Karpas-422 (cell line): ENCODE measurements around the gene CLDN24. TPM values are rescaled to one million over a fixed set of nuclear protein-coding genes. Genes with fewer than 3 reads are reported as not detected.

ENCODE experiments used
- DNase-seq: peaks from one replicate; pipeline ENCODE4 v3.0.0-alpha.2; 2015
- H2AFZ ChIP-seq: fragments of 200-600 bp; sonication (generic); 2 replicates; pipeline ENCODE4 v1.6.1; 2014; ENCODE audit warnings: antibody characterized with exemption, low read length, mixed read lengths
- H3K27ac ChIP-seq: fragments of 200-600 bp; sonication (generic); 2 replicates; pipeline ENCODE4 v1.5.1; 2014; ENCODE audit warnings: mild to moderate bottlenecking, low read length, moderate library complexity
- H3K27me3 ChIP-seq: fragments of 200-600 bp; sonication (generic); 2 replicates; pipeline ENCODE4 v1.6.1; 2014; ENCODE audit warnings: low read length, mixed read lengths
- H3K36me3 ChIP-seq: fragments of 200-600 bp; sonication (generic); 2 replicates; pipeline ENCODE4 v1.6.1; 2014; ENCODE audit warnings: low read length, mixed read lengths; ENCODE audit not compliant: insufficient read depth
- H3K4me1 ChIP-seq: fragments of 200-600 bp; sonication (generic); 2 replicates; pipeline ENCODE4 v1.6.1; 2014; ENCODE audit warnings: mild to moderate bottlenecking, low read length, mixed read lengths
- H3K4me2 ChIP-seq: fragments of 200-600 bp; sonication (generic); 2 replicates; pipeline ENCODE4 v1.6.1; 2014; ENCODE audit warnings: low read length, low read depth, mild to moderate bottlenecking; ENCODE audit not compliant: poor library complexity, severe bottlenecking
- H3K4me3 ChIP-seq: fragments of 200-600 bp; sonication (generic); 2 replicates; pipeline ENCODE4 v1.5.1; 2014; ENCODE audit warnings: mild to moderate bottlenecking, antibody characterized with exemption, low read length, mixed read lengths
- H3K79me2 ChIP-seq: fragments of 200-600 bp; sonication (generic); 2 replicates; pipeline ENCODE4 v1.6.1; 2014; ENCODE audit warnings: mild to moderate bottlenecking, low read length, mixed read lengths
- H3K9ac ChIP-seq: fragments of 200-600 bp; sonication (generic); 2 replicates; pipeline ENCODE4 v1.6.0; 2014; ENCODE audit warnings: low read length
- H3K9me2 ChIP-seq: fragments of 200-600 bp; sonication (generic), shearing (Covaris generic); replicated peaks from 2 replicates; pipeline ENCODE4 v1.6.0; 2014; ENCODE audit warnings: mild to moderate bottlenecking, low read length, moderate library complexity; ENCODE audit not compliant: insufficient read depth
- H3K9me3 ChIP-seq: fragments of 300-700, 200-600 bp; sonication (generic); 2 replicates; pipeline ENCODE4 v1.6.1; 2014; ENCODE audit warnings: low read length, mixed read lengths
- H4K20me1 ChIP-seq: fragments of 200-600 bp; sonication (generic); 2 replicates; pipeline ENCODE4 v1.6.1; 2014; ENCODE audit warnings: mild to moderate bottlenecking, antibody characterized with exemption, low read length, low read depth; ENCODE audit not compliant: insufficient read depth
- total RNA-seq: library from RNA; depleted of rRNA; stranded (reverse); fragments of >200 nt; shearing (Covaris generic); gene quantifications from 2 replicates; pipeline ENCODE4 v1.2.3, GENCODE V29; 2014; ENCODE audit warnings: low replicate concordance

Gene CLDN24
- total RNA-seq, 1 experiment from 2014 or later: not detected

DNA sequence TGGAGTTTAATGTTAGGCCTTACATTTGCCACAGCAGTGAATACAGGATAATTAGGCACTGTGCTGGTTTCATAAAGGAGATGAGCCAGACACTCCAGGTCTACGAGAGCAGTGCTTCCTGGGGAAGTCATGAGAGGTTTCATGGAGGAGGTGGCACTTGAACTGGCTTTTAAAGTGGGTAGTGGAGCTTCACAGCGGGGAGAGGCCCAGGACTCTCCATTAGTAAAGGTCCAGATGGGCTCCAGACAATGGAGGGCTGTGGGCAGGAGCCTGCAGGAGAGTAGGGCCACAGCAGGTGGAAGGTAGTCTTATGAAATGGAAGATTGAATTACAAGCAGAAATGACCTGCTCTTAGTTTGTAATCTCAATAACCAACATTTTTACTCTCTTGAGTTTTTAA lies 31.2 kb downstream of the CLDN24 start:
- no peaks in the 10 kb centered on the region for H3K9me2 ChIP-seq
- no peak overlapping the region for H3K4me2 ChIP-seq
- no peak overlapping the region for H3K9ac ChIP-seq
- H3K9me3 ChIP-seq: no peaks in the 10 kb centered on the region
- no peaks in the 10 kb centered on the region for H3K79me2 ChIP-seq
- H2AFZ ChIP-seq: no peak overlapping the region
- H3K36me3 ChIP-seq: no peaks in the 10 kb centered on the region
- DNase-seq: no peak
- no peaks in the 10 kb centered on the region for H3K27me3 ChIP-seq
- H3K27ac ChIP-seq: no peak overlapping the region
- no peaks in the 10 kb centered on the region for H3K4me1 ChIP-seq
- H4K20me1 ChIP-seq: no peaks in the 10 kb centered on the region
- H3K4me3 ChIP-seq: no peak overlapping the region

- DNase-seq: no peak
- Histone ChIP-seq H4K20me1 (no peaks in the 10 kb centered on the region), H3K27me3 (no peaks in the 10 kb centered on the region), H2AFZ (no peak overlapping the region), H3K9ac (no peak overlapping the region), H3K4me1 (no peaks in the 10 kb centered on the region), H3K27ac (no peak overlapping the region), H3K79me2 (no peaks in the 10 kb centered on the region), H3K36me3 (no peaks in the 10 kb centered on the region), H3K4me3 (no peak overlapping the region), H3K9me2 (no peaks in the 10 kb centered on the region), H3K9me3 (no peaks in the 10 kb centered on the region), H3K4me2 (no peak overlapping the region)
These were observed 32.5 kb downstream of the CLDN24 start for GRCh38 chr4:183289688-183290087.

GRCh38 chr4:183288955-183289354 lies 33.3 kb downstream of the CLDN24 start:
- H2AFZ ChIP-seq: no peak overlapping the region
- H3K9me2 ChIP-seq: no peaks in the 10 kb centered on the region
- H3K9ac ChIP-seq: no peak overlapping the region
- H3K27ac ChIP-seq: no peak overlapping the region
- no peaks in the 10 kb centered on the region for H3K36me3 ChIP-seq
- H3K27me3 ChIP-seq: no peaks in the 10 kb centered on the region
- no peaks in the 10 kb centered on the region for H3K4me1 ChIP-seq
- H4K20me1 ChIP-seq: no peaks in the 10 kb centered on the region
- no peak overlapping the region for H3K4me3 ChIP-seq
- H3K4me2 ChIP-seq: no peak overlapping the region
- no peaks in the 10 kb centered on the region for H3K9me3 ChIP-seq
- no peaks in the 10 kb centered on the region for H3K79me2 ChIP-seq
- no peak for DNase-seq

GRCh38 chr4:183287677-183288076 lies 34.5 kb downstream of the CLDN24 start:
- no peak for DNase-seq
- Histone ChIP-seq H3K4me1 (no peaks in the 10 kb centered on the region), H3K36me3 (no peaks in the 10 kb centered on the region), H3K9ac (no peak overlapping the region), H3K9me2 (no peaks in the 10 kb centered on the region), H3K27me3 (no peaks in the 10 kb centered on the region), H3K9me3 (no peaks in the 10 kb centered on the region), H3K79me2 (no peaks in the 10 kb centered on the region), H3K4me3 (no peak overlapping the region), H3K27ac (no peak overlapping the region), H2AFZ (no peak overlapping the region), H3K4me2 (no peak overlapping the region), H4K20me1 (no peaks in the 10 kb centered on the region)

DNA sequence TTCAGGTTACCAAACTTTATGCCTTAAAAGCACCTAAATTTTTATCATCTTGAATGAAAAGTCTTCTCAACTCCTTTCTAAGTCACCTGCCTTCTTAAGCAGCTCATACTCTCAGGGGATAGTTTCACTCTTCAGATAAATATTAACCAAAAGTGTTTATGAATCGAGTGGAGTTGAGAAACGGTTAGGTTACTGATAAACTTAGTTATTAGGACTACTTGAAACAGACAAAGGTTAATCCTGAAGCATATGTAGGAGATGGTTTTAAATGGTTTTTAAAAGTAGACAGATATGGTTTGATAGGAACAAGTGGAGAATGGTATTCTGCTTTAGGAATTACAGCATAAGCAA lies 34.9 kb downstream of the CLDN24 start:
- no peaks in the 10 kb centered on the region for H3K27me3 ChIP-seq
- no peak overlapping the region for H3K27ac ChIP-seq

GRCh38 chr4:183286590-183287308 lies 35.5 kb downstream of the CLDN24 start:
- H3K27ac ChIP-seq: no peak overlapping the region
- DNase-seq: no peak
- no peaks in the 10 kb centered on the region for H3K79me2 ChIP-seq
- no peaks in the 10 kb centered on the region for H3K4me1 ChIP-seq
- H3K4me2 ChIP-seq: no peak overlapping the region
- H3K27me3 ChIP-seq: no peaks in the 10 kb centered on the region
- no peak overlapping the region for H3K4me3 ChIP-seq
- no peaks in the 10 kb centered on the region for H4K20me1 ChIP-seq
- no peak overlapping the region for H3K9ac ChIP-seq
- no peaks in the 10 kb centered on the region for H3K9me3 ChIP-seq
- H2AFZ ChIP-seq: no peak overlapping the region
- H3K9me2 ChIP-seq: no peaks in the 10 kb centered on the region
- H3K36me3 ChIP-seq: no peaks in the 10 kb centered on the region

More for the DNA sequence above, 34.9 kb downstream of the CLDN24 start:
- Histone ChIP-seq H3K4me3 (no peak overlapping the region), H3K4me1 (no peaks in the 10 kb centered on the region), H3K79me2 (no peaks in the 10 kb centered on the region), H4K20me1 (no peaks in the 10 kb centered on the region), H3K4me2 (no peak overlapping the region), H3K9me3 (no peaks in the 10 kb centered on the region), H3K9me2 (no peaks in the 10 kb centered on the region), H3K36me3 (no peaks in the 10 kb centered on the region), H3K9ac (no peak overlapping the region), H2AFZ (no peak overlapping the region)
- DNase-seq: no peak

DNA sequence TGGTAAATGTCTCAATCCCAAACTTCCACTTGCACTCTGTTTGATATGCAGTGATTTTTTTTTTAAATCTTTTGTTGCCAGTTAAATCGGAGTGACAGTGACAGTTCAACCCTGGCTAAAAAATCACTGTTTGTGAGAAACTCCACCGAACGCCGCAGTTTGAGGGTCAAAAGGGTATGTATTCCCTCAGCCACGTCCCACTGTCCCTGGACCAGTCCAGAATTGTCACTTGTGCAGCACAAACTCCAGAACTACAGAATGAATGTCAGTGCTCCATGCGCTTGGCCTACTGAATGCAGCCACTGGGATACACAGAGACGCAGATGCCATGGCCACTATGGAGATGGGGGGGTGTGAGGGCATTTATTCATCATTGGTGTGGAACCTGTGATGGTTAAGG lies 36.3 kb downstream of the CLDN24 start:
- Histone ChIP-seq H3K27me3 (no peaks in the 10 kb centered on the region), H3K9me2 (no peaks in the 10 kb centered on the region), H4K20me1 (no peaks in the 10 kb centered on the region), H3K9me3 (no peaks in the 10 kb centered on the region), H3K4me3 (no peak overlapping the region), H3K4me1 (no peaks in the 10 kb centered on the region), H3K79me2 (no peaks in the 10 kb centered on the region), H2AFZ (no peak overlapping the region), H3K36me3 (no peaks in the 10 kb centered on the region), H3K27ac (no peak overlapping the region), H3K4me2 (no peak overlapping the region), H3K9ac (no peak overlapping the region)
- no peak for DNase-seq

DNA sequence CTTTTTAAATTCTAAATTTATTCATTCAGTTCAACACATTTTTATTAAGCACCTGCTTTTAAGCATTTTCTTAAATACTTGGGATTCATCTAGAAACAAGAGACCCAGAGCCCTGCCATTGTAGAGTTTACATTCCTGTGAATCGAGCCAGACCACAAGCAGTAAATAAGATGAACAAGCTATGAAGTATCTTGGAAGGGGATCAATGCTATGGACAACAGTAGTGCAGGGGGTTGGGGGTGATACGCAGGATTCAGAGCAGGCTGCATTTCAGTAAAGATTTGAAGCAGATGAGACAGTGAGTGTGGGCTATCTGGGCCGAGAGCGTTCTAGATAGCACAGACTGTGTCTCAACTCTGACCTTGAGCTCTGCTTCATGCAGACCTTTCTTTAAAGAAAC lies 37.3 kb downstream of the CLDN24 start:
- Histone ChIP-seq H3K9me2 (no peaks in the 10 kb centered on the region), H3K36me3 (no peaks in the 10 kb centered on the region), H3K27me3 (no peaks in the 10 kb centered on the region), H3K4me2 (no peak overlapping the region), H3K9me3 (no peaks in the 10 kb centered on the region), H4K20me1 (no peaks in the 10 kb centered on the region), H2AFZ (no peak overlapping the region), H3K9ac (no peak overlapping the region), H3K79me2 (no peaks in the 10 kb centered on the region), H3K4me1 (no peaks in the 10 kb centered on the region), H3K4me3 (no peak overlapping the region), H3K27ac (no peak overlapping the region)
- no peak for DNase-seq
